IPS-15b (cell line): ENCODE results near the gene EYA3.
"Not testable (repeated sequence)": the region's sequence is repeated elsewhere in the genome, so short reads cannot be mapped to it uniquely, and the experiment has no call there.

Experiments
- H3K27me3 ChIP-seq: one replicate; pipeline ENCODE4 v1.6.1; 2013; ENCODE audit warnings: low read length; ENCODE audit not compliant: control insufficient read depth, insufficient read depth
- H3K36me3 ChIP-seq: one replicate; pipeline ENCODE4 v1.6.1; 2013; ENCODE audit warnings: low read length; ENCODE audit not compliant: control insufficient read depth, insufficient read depth
- H3K4me1 ChIP-seq: one replicate; pipeline ENCODE4 v1.6.1; 2013; ENCODE audit warnings: mild to moderate bottlenecking, low read length; ENCODE audit not compliant: control insufficient read depth, insufficient read depth
- H3K4me3 ChIP-seq: one replicate; pipeline ENCODE4 v1.5.1; 2013; ENCODE audit warnings: low read depth, low read length
- H3K9ac ChIP-seq: one replicate; pipeline ENCODE4 v1.6.1; 2013; ENCODE audit warnings: low read depth, mild to moderate bottlenecking, low read length
- H3K9me3 ChIP-seq: one replicate; pipeline ENCODE4 v1.6.1; 2013; ENCODE audit warnings: mild to moderate bottlenecking, low read length; ENCODE audit not compliant: control insufficient read depth, insufficient read depth

EYA3 gene

DNA sequence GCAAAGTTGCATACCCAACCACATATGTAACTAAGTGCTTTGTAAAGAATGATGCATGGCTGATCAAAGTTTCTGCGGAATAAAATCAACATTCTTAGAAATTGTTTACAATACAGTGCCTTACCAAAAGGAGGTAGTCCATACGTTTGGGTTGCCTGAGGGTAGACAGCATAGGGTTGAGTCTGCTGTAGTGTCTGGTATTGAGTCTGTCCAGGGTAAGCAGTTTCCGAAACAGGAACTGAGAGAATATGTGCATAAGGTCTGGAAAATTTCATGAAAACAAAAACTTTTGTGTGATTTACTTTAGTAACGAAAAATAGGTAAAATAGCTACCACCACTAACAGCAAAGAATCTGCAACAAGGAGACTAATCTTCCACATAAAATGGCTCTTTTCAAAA lies 53.0 kb downstream of the EYA3 start:
- Histone ChIP-seq H3K27me3 (no peaks in the 10 kb centered on the region), H3K9ac (no peak overlapping the region), H3K36me3 (no peaks in the 10 kb centered on the region), H3K4me1 (no peaks in the 10 kb centered on the region), H3K4me3 (no peak overlapping the region), H3K9me3 (no peaks in the 10 kb centered on the region)

GRCh38 chr1:28032281-28032680 lies 56.1 kb downstream of the EYA3 start:
- Histone ChIP-seq H3K9ac (no peak overlapping the region), H3K4me1 (no peaks in the 10 kb centered on the region), H3K27me3 (no peaks in the 10 kb centered on the region), H3K9me3 (no peaks in the 10 kb centered on the region), H3K36me3 (no peaks in the 10 kb centered on the region), H3K4me3 (no peak overlapping the region)

- H3K4me3 ChIP-seq = no peak overlapping the region
- H3K9me3 ChIP-seq = no peaks in the 10 kb centered on the region
- no peaks in the 10 kb centered on the region for H3K36me3 ChIP-seq
- H3K27me3 ChIP-seq = no peaks in the 10 kb centered on the region
- no peaks in the 10 kb centered on the region for H3K4me1 ChIP-seq
- no peak overlapping the region for H3K9ac ChIP-seq
These were observed 57.2 kb downstream of the EYA3 start for GRCh38 chr1:28031173-28031572.

DNA sequence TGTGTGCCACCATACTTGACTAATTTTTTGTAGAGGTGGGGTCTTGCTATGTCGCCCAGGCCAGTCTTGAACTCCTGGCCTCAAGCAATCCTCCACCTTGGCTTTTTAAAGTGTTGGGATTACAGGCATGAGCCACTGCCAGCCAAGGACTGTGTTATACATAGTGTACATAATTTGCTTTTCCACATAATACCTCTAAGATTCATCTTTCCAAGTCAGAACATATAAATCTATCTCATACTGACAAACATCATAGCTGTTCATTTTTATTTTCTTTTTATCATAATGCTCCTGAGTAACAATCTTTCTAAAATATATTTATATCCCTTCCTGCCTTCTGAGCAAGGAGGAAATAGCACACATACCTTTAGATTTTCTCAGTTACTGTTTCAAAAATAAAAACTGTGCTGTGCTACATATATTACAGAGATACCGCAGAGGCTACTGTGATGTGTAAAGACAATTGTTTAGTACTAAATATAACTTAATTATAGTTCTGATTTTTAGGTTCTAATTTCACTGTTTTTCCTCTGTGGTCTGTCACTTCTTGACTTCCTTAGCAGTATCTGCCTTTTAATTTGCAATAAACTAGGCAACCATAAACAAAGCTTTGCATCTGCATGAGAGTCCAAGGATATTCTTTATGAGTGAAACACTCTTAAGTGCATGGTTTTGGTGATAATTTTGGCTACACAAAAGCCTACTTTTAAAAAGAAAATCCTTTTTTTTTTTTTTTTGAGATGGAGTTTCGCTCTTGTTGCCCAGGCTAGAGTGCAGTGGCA lies 59.3 kb downstream of the EYA3 start:
- Histone ChIP-seq H3K9ac (no peak overlapping the region), H3K27me3 (no peaks in the 10 kb centered on the region), H3K36me3 (no peaks in the 10 kb centered on the region)

GRCh38 chr1:28027660-28028059 lies 60.8 kb downstream of the EYA3 start:
- Histone ChIP-seq H3K9ac (no peak overlapping the region), H3K9me3 (no peaks in the 10 kb centered on the region), H3K4me1 (no peaks in the 10 kb centered on the region), H3K27me3 (no peaks in the 10 kb centered on the region), H3K4me3 (no peak overlapping the region), H3K36me3 (no peaks in the 10 kb centered on the region)

More for the DNA sequence above, 59.3 kb downstream of the EYA3 start:
- H3K4me1 ChIP-seq = no peaks in the 10 kb centered on the region
- H3K4me3 ChIP-seq = no peak overlapping the region
- H3K9me3 ChIP-seq = no peaks in the 10 kb centered on the region

- Histone ChIP-seq H3K9me3 (no peaks in the 10 kb centered on the region), H3K4me1 (no peaks in the 10 kb centered on the region), H3K9ac (no peak overlapping the region), H3K4me3 (no peak overlapping the region), H3K27me3 (no peaks in the 10 kb centered on the region), H3K36me3 (no peaks in the 10 kb centered on the region)
These were observed 61.2 kb downstream of the EYA3 start for GRCh38 chr1:28027238-28027637.

- H3K9me3 ChIP-seq = no peaks in the 10 kb centered on the region
- H3K4me1 ChIP-seq = no peaks in the 10 kb centered on the region
- no peak overlapping the region for H3K9ac ChIP-seq
- H3K36me3 ChIP-seq = no peaks in the 10 kb centered on the region
- no peaks in the 10 kb centered on the region for H3K27me3 ChIP-seq
- no peak overlapping the region for H3K4me3 ChIP-seq
These were observed 62.1 kb downstream of the EYA3 start for GRCh38 chr1:28026329-28026728.

GRCh38 chr1:28021064-28021463 lies 67.3 kb downstream of the EYA3 start:
- Histone ChIP-seq H3K4me1 (peaks cover 5% of the 10 kb centered on the region), H3K9me3 (no peaks in the 10 kb centered on the region), H3K9ac (no peak overlapping the region), H3K4me3 (no peak overlapping the region), H3K36me3 (no peaks in the 10 kb centered on the region), H3K27me3 (no peaks in the 10 kb centered on the region)

GRCh38 chr1:28010969-28011368 lies 77.4 kb downstream of the EYA3 start:
- no peaks in the 10 kb centered on the region for H3K9me3 ChIP-seq
- H3K4me1 ChIP-seq = no peaks in the 10 kb centered on the region
- no peak overlapping the region for H3K9ac ChIP-seq
- H3K27me3 ChIP-seq = no peaks in the 10 kb centered on the region
- no peak overlapping the region for H3K4me3 ChIP-seq
- no peaks in the 10 kb centered on the region for H3K36me3 ChIP-seq

DNA sequence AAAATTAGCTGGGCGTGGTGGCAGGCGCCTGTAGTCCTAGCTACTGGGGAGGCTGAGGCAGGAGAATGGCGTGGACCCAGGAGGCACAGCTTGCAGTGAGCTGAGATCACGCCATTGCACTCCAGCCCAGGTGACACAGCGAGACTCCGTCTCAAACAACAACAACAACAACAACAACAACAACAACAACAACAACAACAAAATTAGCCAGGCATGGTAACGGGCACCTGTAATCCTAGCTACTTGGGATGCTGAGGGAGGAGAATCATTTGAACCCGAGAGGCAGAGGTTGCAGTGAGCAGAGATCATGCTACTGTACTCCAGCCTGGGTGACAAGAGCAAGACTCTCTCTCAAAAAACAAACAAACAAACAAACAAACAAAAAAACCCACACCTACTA lies 85.3 kb downstream of the EYA3 start:
- not testable (repeated sequence) for H3K27me3 ChIP-seq, H3K36me3 ChIP-seq, H3K4me1 ChIP-seq, H3K9ac ChIP-seq, H3K9me3 ChIP-seq, H3K4me3 ChIP-seq

DNA sequence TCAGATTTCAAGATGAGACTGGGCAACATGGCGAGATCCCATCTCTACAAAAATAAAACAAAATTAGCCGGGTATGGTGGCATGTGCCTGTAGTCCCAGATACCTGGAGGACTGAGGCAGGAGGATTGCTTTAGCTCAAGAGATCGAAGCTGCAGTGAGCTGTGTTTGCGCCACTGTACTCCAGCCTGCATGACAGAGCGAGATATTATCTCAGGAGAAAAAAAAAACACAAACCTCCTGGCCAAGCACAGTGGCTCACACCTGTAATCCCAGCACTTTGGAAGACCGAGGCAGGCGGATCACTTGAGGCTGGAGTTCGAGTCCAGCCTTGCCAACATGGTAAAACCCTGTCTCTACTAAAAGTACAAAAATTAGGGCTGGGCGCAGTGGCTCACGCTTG lies 85.8 kb downstream of the EYA3 start:
- H3K9me3 ChIP-seq = no peaks in the 10 kb centered on the region
- no peaks in the 10 kb centered on the region for H3K27me3 ChIP-seq
- peaks cover 3% of the 10 kb centered on the region for H3K36me3 ChIP-seq
- H3K4me1 ChIP-seq = no peaks in the 10 kb centered on the region
- no peak overlapping the region for H3K9ac ChIP-seq
- no peak overlapping the region for H3K4me3 ChIP-seq

DNA sequence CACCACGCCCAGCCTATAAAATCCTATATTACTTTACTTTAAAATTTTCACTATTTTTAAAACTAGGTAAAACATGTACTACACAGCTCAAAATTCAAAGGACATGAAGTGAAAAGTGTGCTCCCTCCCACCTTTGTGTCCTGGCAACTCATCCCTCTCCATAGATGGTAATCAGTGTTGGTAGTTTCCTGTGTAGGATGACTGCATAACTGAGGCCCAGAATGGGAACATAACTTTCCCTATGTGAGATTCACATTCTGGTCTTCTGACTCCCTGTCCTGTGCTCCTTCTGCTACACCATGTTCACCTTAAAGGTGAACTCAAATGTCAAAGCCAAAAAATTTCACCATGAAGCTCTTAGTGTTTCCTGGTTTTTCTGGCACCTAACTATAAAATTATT lies 89.4 kb downstream of the EYA3 start:
- Histone ChIP-seq H3K4me1 (no peaks in the 10 kb centered on the region), H3K4me3 (no peak overlapping the region), H3K9ac (no peak overlapping the region), H3K36me3 (peaks cover 5% of the 10 kb centered on the region), H3K9me3 (no peaks in the 10 kb centered on the region), H3K27me3 (no peaks in the 10 kb centered on the region)
